ENCODE measurements around the gene COLEC11.
"Not testable (repeated sequence)": the region's sequence is repeated elsewhere in the genome, so short reads cannot be mapped to it uniquely, and the experiment has no call there.

COLEC11 gene

DNA sequence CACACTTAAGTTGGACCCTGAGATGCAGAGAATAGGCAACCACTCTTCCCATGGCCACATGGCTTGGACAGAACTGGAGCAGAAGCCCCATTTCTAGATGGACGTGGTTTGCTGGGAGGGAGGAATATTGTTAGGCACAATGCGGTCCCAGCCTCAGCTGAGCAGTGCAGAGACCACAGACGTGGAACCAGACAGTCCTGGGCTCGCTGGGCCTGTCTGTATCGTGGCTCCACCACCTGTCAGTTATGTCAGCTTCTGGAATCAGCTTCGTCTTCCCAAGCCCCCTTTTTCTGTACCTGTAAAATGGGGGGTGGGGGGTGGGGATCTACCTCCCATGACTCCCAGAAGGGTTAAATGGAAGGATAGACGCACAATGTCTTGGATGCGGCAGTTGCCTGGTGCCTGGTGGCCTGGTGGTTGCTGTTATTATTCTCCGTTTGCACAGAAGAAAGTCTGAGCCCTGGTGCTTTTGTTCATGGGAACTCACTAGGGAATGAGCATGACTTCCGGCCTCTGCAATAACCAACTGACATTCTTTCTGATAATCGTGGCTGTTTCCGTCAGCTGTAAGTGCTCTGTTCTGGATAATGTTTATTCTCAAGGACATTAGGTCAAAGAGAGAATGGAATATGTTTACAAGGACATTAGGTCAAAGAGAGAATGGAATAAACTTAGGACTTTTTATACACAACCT lies 31.4 kb downstream of the COLEC11 start:
- no peak for DNase-seq

DNA sequence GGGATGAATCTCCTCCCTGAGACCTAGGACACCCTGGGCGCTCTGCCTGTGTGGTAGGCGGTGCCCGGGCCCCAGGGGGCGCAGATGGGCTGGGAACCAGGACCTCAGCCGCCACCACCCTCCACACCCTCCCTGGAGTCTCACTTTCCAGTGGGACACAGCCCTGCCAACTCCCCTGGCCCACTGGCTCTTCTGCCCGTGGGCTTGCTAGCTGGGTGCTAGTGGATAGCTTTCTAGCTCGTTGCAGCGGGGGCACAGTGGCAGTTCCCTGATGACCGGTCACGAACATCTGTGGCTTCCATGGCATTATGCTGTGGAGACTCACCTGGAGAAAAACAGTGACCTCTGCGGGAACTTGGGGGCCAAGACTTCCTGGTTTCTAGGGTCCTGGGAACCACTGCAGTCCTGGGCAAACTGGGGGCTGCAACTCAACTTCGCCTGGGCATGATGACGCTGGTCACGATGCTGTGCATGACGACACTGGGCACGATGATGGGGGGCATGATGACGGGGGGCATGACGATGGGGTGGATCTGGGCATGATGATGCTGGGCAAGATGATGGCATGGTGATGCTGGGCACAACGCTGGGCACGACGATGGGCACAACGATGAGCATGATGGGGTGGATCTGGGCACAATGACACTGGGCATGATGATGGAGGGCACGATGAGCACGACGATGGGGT lies 32.0 kb downstream of the COLEC11 start:
- no peak for DNase-seq

- DNase-seq, result no peak
Observed at GRCh38 chr2:3627500-3628100, 32.7 kb downstream of the COLEC11 start.

- no peak for DNase-seq
Observed at GRCh38 chr2:3628241-3628679, 33.3 kb downstream of the COLEC11 start.

DNA sequence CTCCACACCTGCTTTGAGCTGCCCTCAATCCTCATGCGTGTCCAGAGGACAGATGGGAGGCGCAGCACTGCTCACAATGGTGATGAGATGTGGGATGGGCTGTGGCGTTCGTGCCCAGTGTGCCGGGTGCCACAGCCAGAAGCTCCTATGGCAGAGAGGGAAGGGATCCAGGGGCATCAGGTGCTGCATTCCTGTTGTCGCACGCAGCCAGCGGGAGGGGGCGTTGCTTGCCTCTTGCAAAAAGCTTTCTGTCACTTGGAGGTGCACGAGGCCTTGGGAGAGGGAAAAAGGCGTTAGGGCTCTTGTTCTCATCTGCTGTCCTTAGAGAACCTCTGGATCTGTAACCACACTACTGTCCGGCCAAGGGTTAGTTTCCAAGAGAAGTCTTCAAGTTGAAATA lies 33.9 kb downstream of the COLEC11 start:
- peak in 1 of 2 experiments; percentile 34 for DNase-seq

- no peak for DNase-seq
Observed at GRCh38 chr2:3630631-3631030, 35.7 kb downstream of the COLEC11 start.

- no peak for DNase-seq
Observed at GRCh38 chr2:3631161-3631850, 36.4 kb downstream of the COLEC11 start.

DNA sequence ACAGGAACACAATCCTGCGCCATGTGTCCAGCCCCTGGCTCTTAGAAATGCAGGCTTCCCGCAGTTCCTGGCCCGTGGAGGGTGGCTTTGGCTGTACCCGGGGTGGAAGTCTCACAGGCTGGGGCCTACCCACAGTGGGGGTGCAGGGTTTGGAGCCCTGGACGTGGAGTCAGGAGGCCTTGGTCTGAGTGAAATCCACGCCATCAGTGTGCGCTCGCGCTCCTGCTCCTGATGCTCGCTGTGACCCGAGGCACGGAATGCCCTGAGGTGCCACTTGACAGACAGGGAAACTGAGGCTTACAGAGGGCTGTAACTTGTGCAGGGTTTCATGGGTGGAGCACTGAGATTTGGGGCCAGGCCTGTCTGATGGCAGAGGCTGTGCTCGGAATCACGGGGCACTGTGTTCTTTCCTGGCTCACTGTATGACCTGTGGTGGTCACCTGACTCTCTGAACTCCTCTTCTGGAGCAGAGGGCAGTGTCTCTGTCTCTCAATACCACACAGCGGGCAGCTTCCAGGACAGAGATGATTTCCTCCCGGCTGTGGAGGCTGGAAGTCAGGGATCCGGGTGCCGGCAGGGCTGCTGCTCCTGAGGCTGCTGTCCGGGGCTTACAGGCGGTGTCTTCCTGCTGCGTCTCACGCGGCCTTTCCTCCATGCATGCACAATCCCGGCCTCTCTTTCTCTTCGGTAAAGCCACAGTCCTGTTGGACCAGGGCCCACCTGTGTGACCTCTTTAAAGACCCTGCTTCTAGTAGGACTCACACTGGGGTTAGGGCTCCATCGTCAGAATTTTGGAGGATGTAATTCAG lies 37.1 kb downstream of the COLEC11 start:
- no peak for DNase-seq

- no peak for DNase-seq
Observed at GRCh38 chr2:3633089-3633981, 38.4 kb downstream of the COLEC11 start.

DNA sequence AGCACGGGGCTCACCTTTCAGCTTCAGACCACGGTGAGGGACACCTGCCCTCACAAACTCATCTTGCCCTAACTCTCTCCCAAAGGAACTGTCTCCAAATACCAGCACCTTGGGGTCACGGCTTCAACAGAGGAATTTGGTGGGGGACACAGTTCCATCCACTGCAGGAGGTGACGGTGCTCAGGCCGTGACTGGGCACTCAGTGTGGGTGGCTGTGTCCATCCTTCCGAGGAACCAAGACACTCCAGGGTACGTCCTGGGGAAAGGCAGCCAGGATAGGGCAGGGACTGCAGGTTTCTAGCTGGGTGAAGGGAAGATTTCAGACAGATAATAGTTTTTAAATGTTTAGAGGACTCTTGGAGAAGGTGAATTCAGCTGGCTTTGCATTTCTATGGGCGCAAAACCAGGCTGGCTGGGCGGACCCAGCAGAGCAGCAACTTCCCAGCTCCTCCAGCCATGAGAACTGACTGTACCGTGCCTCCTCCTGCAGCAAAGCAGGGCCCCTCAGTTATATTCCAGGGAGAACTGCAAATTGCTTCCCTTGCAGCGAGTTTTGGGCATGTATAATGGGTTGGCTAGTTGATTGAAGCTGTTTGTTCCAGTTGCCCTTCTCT lies 39.2 kb downstream of the COLEC11 start:
- no peak for DNase-seq

DNA sequence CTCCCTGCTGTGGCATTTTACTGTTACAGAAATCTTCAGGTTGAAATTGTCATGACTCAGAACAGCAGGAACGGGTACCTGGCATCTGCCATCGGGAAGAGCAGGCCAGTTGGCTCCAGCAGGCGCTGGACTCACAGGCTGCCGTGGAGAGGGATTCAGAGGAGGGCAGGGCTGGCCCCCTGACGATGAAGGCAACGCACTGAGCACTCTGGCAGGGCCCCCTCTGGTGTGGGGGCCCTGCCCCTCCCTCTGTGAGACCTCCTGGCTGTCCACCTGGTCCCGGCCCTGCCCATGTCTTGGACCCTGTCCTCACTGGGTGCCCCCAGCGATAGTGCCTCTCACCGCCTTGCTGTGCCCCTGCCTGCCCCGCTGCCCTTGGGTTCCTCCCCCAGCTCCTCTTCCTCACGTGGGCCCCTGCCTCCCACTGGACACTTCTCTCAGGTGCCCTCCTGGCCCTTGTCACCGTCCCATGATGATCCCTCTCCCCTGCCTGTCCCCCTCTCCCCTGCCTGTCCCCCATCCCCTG lies 39.7 kb downstream of the COLEC11 start:
- no peak for DNase-seq

GRCh38 chr2:3635171-3635974 lies 40.5 kb downstream of the COLEC11 start:
- DNase-seq, result no peak

GRCh38 chr2:3635975-3636327 lies 41.0 kb downstream of the COLEC11 start:
- not testable (repeated sequence) for DNase-seq

- DNase-seq, result no peak
Observed at GRCh38 chr2:3636586-3637310, 41.8 kb downstream of the COLEC11 start.

DNA sequence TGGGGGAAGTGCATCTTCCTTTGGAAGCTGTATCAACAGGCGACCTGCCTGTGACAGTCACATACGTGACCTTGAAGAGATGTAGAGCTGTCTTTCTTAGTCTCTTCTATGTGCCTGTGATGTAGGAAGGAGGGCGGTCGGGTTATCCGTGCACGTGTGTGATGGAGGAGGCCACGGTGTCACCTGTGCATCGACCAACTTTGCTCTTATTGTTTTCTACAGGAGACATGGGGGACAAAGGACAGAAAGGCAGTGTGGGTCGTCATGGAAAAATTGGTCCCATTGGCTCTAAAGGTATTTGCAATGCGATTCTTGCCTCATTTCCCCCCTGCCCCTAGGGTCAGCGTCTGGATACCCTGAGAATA lies 42.4 kb downstream of the COLEC11 start:
- no peak for DNase-seq

- DNase-seq, result no peak
Observed at GRCh38 chr2:3637692-3638455, 43.0 kb downstream of the COLEC11 start.

DNA sequence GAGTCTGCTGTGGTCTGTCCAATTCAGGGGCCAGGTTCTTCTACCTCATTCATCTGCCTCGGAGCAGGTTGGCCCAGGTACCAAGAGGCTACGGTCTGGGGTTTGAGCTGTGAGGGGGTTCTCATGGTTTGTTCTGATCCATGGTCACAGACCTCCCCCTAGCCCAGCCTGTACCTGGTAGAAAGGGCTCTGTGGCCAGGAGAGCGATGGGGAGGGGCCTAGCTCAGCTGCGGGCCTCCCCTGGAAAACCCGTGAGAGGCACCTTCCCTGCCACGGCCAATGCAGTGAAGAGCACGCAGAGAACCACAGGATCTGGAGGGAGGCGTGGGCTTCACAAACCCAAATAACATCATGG lies 43.5 kb downstream of the COLEC11 start:
- no peak for DNase-seq

GRCh38 chr2:3639015-3639630 lies 44.2 kb downstream of the COLEC11 start:
- DNase-seq, result no peak
